K562 (cell line): ENCODE data around the gene KCTD15. TPM values are rescaled to one million over a fixed set of nuclear protein-coding genes. Genes with fewer than 3 reads are reported as not detected.

Experiments
- CBX1 ChIP-seq: sonication (generic); IDR thresholded peaks from 2 replicates; pipeline ENCODE4 v1.6.1; 2016; ENCODE audit warnings: antibody characterized with exemption, low read depth, mild to moderate bottlenecking
- FOXA1 ChIP-seq: fragments of 450-650 bp; IDR thresholded peaks from 2 replicates; pipeline ENCODE4 v1.6.1; 2016; ENCODE audit warnings: mild to moderate bottlenecking, borderline replicate concordance
- KLF1 ChIP-seq: fragments of 450-650 bp; IDR thresholded peaks from 2 replicates; pipeline ENCODE4 v1.6.1; 2016; ENCODE audit warnings: missing genetic modification characterization, missing compliant biosample characterization
- NELFE ChIP-seq: IDR thresholded peaks from 2 replicates; pipeline ENCODE4 v1.6.1; 2011; ENCODE audit warnings: mild to moderate bottlenecking; ENCODE audit not compliant: insufficient read depth, insufficient read length
- RBM14 ChIP-seq: fragments of 200-400 bp; formaldehyde crosslinking; IDR thresholded peaks from 2 replicates; pipeline ENCODE4 v1.6.1; 2018; ENCODE audit warnings: low read depth, mild to moderate bottlenecking, low read length, moderate library complexity, borderline replicate concordance; ENCODE audit not compliant: insufficient read depth
- RFX7 ChIP-seq: fragments of 250-450 bp; sonication (Bioruptor Pico); IDR thresholded peaks from 2 replicates; pipeline ENCODE4 v1.5.1; 2021; ENCODE audit warnings: mild to moderate bottlenecking
- ZNF583 ChIP-seq: fragments of 250-450 bp; sonication (Bioruptor Pico); IDR thresholded peaks from 2 replicates; pipeline ENCODE4 v1.4.0; 2020
- ZNF584 ChIP-seq: fragments of 200-800 bp; sonication (Bioruptor generic); IDR thresholded peaks from 2 replicates; pipeline ENCODE4 v1.6.1; 2016; ENCODE audit warnings: low read depth, mild to moderate bottlenecking, missing genetic modification characterization, missing compliant biosample characterization
- polyA plus RNA-seq, 8 experiments: library from polyadenylated mRNA; depleted of rRNA in 4 of 8; stranded (reverse) in 5 of 8; unstranded in 3 of 8; fragments of >200 nt; fragmentation: Nextera tagmentation in 2 of 8; fragmentation: Illumina TruSeq in 1 of 8; extraction: Ambion mirVana in 2 of 8; extraction: Trizol in 1 of 8; gene quantifications; 2 replicates each; pipeline versions ENCODE4 v1.2.1 to v1.2.3, GENCODE V29; 2011 to 2014; ENCODE audit warnings: inconsistent platforms in 1 of 8, missing spikeins in 1 of 8
- total RNA-seq, 7 experiments: library from RNA; depleted of rRNA in 6 of 7; stranded (reverse); fragments of >200 nt in 6 of 7; fragmentation: Illumina TruSeq in 2 of 7; extraction: Trizol in 2 of 7; gene quantifications; 2 replicates each; pipeline versions ENCODE4 v1.2.1 to v1.2.3, GENCODE V29; 2011 to 2021; ENCODE audit warnings: low replicate concordance in 1 of 7
- TF ChIP-seq, protein P1 (sequence below): fragments of 200-800 bp; sonication (Bioruptor generic); IDR thresholded peaks from 2 replicates; pipeline ENCODE4 v1.6.1; 2016; ENCODE audit warnings: missing genetic modification characterization, missing compliant biosample characterization
- TF ChIP-seq, protein P2 (sequence below), 2 experiments: IDR thresholded peaks; 2 replicates each; pipeline ENCODE4 v1.6.1; 2011; ENCODE audit warnings: borderline replicate concordance in 1 of 2, control low read depth in 1 of 2, low read depth in 1 of 2, low read length in 1 of 2, mild to moderate bottlenecking in 1 of 2, mixed read lengths in 1 of 2, moderate library complexity in 1 of 2; ENCODE audit not compliant: insufficient read depth in 1 of 2, insufficient read length in 1 of 2, poor library complexity in 1 of 2, severe bottlenecking in 1 of 2; ENCODE audit errors: extremely low read depth in 1 of 2
- TF ChIP-seq, protein P3 (sequence below): fragments of 450-650 bp; conservative IDR thresholded peaks from 2 replicates; pipeline ENCODE4 v1.6.1; 2016; ENCODE audit warnings: missing genetic modification characterization, low read depth, mild to moderate bottlenecking, missing compliant biosample characterization, moderate library complexity
- TF ChIP-seq, protein P4 (sequence below): fragments of 250-450 bp; sonication (Bioruptor Pico); IDR thresholded peaks from 2 replicates; pipeline ENCODE4 v1.8.0; 2021; ENCODE audit warnings: moderate library complexity, mild to moderate bottlenecking, inconsistent platforms
- TF ChIP-seq, protein P5 (sequence below): fragments of 250-450 bp; sonication (Bioruptor Pico); IDR thresholded peaks from 2 replicates; pipeline ENCODE4 v1.4.0; 2020; ENCODE audit warnings: mild to moderate bottlenecking, moderate library complexity, borderline replicate concordance

Gene KCTD15
- total and polyA plus RNA-seq, 9 of the 15 experiments (the other 6 are each of a cell fraction or from before 2014, with no cell fraction given) = 1.7 to 49.0 (median 11.8) TPM

DNA sequence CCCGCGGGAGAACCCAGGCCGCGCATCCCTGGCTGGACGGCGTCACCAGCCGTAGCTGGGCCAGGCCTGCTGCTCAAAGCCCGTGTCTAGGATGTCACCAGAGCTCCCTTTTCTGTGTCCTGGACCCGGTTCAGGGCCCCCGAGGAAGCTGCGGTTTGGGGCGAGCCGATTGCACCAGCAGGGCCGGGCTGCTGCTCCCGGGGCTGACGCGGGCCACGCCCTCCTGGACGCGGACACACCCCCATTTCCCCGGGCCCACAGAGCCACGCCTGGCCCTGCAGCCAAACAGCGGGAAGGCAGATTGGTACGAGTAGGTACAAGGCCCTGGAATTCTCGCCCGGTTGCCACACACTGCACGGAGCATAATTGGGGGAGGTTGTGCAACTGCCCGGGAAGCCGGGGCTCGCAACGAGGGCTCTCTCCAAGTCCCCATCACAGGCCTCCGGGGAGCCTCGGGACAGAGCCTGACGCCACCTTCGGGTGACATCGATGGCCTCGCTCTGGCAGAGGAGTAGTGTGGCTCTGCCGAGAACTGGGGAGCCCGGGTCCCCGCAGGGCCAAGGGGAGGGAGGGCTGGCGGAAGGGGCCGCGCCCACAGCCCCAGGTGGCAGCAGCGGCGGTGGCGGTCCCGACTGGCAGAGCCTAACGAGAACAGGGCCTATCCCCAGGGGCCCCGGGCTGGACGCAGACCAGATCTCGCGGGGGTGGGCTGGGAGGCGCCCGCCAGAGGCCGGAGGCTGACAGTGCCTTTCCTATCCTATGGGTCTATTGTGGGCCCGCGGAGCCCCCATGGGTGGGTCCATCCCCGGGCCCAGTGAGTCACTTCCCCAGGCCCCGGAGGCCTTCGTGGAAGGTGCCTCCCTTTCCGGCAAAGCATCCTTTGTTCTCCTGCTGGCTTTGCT lies 23.5 kb downstream of the KCTD15 start (continued):
- TF ChIP-seq, protein P1, sequence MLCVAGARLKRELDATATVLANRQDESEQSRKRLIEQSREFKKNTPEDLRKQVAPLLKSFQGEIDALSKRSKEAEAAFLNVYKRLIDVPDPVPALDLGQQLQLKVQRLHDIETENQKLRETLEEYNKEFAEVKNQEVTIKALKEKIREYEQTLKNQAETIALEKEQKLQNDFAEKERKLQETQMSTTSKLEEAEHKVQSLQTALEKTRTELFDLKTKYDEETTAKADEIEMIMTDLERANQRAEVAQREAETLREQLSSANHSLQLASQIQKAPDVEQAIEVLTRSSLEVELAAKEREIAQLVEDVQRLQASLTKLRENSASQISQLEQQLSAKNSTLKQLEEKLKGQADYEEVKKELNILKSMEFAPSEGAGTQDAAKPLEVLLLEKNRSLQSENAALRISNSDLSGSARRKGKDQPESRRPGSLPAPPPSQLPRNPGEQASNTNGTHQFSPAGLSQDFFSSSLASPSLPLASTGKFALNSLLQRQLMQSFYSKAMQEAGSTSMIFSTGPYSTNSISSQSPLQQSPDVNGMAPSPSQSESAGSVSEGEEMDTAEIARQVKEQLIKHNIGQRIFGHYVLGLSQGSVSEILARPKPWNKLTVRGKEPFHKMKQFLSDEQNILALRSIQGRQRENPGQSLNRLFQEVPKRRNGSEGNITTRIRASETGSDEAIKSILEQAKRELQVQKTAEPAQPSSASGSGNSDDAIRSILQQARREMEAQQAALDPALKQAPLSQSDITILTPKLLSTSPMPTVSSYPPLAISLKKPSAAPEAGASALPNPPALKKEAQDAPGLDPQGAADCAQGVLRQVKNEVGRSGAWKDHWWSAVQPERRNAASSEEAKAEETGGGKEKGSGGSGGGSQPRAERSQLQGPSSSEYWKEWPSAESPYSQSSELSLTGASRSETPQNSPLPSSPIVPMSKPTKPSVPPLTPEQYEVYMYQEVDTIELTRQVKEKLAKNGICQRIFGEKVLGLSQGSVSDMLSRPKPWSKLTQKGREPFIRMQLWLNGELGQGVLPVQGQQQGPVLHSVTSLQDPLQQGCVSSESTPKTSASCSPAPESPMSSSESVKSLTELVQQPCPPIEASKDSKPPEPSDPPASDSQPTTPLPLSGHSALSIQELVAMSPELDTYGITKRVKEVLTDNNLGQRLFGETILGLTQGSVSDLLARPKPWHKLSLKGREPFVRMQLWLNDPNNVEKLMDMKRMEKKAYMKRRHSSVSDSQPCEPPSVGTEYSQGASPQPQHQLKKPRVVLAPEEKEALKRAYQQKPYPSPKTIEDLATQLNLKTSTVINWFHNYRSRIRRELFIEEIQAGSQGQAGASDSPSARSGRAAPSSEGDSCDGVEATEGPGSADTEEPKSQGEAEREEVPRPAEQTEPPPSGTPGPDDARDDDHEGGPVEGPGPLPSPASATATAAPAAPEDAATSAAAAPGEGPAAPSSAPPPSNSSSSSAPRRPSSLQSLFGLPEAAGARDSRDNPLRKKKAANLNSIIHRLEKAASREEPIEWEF = no peak
- TF ChIP-seq NELFE (no peak), ZNF584 (CRISPR knock-in tag) (no peak), KLF1 (0 out of 2 replicates have a peak, but pooled peaks have one; percentile 21), ZNF583 (CRISPR knock-in tag) (no peak), CBX1 (no peak), RBM14 (no peak), FOXA1 (no peak), RFX7 (no peak)
- TF ChIP-seq, protein P2, sequence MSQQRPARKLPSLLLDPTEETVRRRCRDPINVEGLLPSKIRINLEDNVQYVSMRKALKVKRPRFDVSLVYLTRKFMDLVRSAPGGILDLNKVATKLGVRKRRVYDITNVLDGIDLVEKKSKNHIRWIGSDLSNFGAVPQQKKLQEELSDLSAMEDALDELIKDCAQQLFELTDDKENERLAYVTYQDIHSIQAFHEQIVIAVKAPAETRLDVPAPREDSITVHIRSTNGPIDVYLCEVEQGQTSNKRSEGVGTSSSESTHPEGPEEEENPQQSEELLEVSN (IDR thresholded peaks at IDR 0.05; ENCODE audit: borderline replicate concordance in 1 of 2, extremely low read depth in 1 of 2, insufficient read depth in 1 of 2, insufficient read length in 1 of 2, low read depth in 1 of 2, low read length in 1 of 2, poor library complexity in 1 of 2, severe bottlenecking in 1 of 2) = peak in 1 of 2 experiments; percentile 57
- TF ChIP-seq, protein P3, sequence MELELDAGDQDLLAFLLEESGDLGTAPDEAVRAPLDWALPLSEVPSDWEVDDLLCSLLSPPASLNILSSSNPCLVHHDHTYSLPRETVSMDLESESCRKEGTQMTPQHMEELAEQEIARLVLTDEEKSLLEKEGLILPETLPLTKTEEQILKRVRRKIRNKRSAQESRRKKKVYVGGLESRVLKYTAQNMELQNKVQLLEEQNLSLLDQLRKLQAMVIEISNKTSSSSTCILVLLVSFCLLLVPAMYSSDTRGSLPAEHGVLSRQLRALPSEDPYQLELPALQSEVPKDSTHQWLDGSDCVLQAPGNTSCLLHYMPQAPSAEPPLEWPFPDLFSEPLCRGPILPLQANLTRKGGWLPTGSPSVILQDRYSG (tag) = no peak
- TF ChIP-seq, protein P4, sequence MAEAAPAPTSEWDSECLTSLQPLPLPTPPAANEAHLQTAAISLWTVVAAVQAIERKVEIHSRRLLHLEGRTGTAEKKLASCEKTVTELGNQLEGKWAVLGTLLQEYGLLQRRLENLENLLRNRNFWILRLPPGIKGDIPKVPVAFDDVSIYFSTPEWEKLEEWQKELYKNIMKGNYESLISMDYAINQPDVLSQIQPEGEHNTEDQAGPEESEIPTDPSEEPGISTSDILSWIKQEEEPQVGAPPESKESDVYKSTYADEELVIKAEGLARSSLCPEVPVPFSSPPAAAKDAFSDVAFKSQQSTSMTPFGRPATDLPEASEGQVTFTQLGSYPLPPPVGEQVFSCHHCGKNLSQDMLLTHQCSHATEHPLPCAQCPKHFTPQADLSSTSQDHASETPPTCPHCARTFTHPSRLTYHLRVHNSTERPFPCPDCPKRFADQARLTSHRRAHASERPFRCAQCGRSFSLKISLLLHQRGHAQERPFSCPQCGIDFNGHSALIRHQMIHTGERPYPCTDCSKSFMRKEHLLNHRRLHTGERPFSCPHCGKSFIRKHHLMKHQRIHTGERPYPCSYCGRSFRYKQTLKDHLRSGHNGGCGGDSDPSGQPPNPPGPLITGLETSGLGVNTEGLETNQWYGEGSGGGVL (CRISPR knock-in tag) = no peak
- TF ChIP-seq, protein P5, sequence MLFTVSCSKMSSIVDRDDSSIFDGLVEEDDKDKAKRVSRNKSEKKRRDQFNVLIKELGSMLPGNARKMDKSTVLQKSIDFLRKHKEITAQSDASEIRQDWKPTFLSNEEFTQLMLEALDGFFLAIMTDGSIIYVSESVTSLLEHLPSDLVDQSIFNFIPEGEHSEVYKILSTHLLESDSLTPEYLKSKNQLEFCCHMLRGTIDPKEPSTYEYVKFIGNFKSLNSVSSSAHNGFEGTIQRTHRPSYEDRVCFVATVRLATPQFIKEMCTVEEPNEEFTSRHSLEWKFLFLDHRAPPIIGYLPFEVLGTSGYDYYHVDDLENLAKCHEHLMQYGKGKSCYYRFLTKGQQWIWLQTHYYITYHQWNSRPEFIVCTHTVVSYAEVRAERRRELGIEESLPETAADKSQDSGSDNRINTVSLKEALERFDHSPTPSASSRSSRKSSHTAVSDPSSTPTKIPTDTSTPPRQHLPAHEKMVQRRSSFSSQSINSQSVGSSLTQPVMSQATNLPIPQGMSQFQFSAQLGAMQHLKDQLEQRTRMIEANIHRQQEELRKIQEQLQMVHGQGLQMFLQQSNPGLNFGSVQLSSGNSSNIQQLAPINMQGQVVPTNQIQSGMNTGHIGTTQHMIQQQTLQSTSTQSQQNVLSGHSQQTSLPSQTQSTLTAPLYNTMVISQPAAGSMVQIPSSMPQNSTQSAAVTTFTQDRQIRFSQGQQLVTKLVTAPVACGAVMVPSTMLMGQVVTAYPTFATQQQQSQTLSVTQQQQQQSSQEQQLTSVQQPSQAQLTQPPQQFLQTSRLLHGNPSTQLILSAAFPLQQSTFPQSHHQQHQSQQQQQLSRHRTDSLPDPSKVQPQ (CRISPR knock-in tag) = no peak
